Neutrophil (primary cell): ENCODE measurements around the gene PUSL1.
A peak's percentile ranks its signal among the peaks of the same experiment; 100 is the strongest.

ENCODE experiments used
- H3K27ac ChIP-seq: fragments of 200-600 bp; sonication (generic); 2 replicates; pipeline ENCODE4 v1.5.1; 2016; ENCODE audit warnings: mild to moderate bottlenecking, moderate library complexity
- H3K27me3 ChIP-seq: fragments of 200-600 bp; sonication (generic); 2 replicates; pipeline ENCODE4 v1.6.0; 2016; ENCODE audit warnings: mild to moderate bottlenecking
- H3K36me3 ChIP-seq: fragments of 200-600 bp; sonication (generic); 2 replicates; pipeline ENCODE4 v1.5.1; 2017
- H3K4me1 ChIP-seq, 2 experiments: fragments of 200-600 bp in 1 of 2; sonication (generic) in 1 of 2; 1 replicate in 1 of 2; 2 replicates in 1 of 2; pipeline versions ENCODE4 v1.5.1 to v1.6.1; 2013 to 2016; ENCODE audit warnings: low read depth in 1 of 2, low read length in 1 of 2, mild to moderate bottlenecking in 1 of 2, moderate library complexity in 1 of 2; ENCODE audit not compliant: control insufficient read depth in 1 of 2, insufficient read depth in 1 of 2
- H3K4me3 ChIP-seq, 2 experiments: fragments of 200-600 bp in 1 of 2; sonication (generic) in 1 of 2; 1 replicate in 1 of 2; 2 replicates in 1 of 2; pipeline ENCODE4 v1.5.1; 2013 to 2016; ENCODE audit warnings: low read depth in 1 of 2, low read length in 1 of 2, mild to moderate bottlenecking in 1 of 2, moderate library complexity in 1 of 2
- H3K9me3 ChIP-seq: fragments of 200-600 bp; sonication (generic); 2 replicates; pipeline ENCODE4 v1.5.1; 2016
- CTCF ChIP-seq: fragments of 200-600 bp; sonication (generic); IDR thresholded peaks from 2 replicates; pipeline ENCODE4 v1.5.1; 2016; ENCODE audit warnings: antibody characterized with exemption

Gene PUSL1

GRCh38 chr1:1347026-1347595 is 38.7 kb downstream of the PUSL1 start:
- TF ChIP-seq CTCF: no peak
- H3K36me3 ChIP-seq: no peaks in the 10 kb centered on the region
- peaks cover 24% of the 10 kb centered on the region for H3K27me3 ChIP-seq
- no peak overlapping the region for H3K4me3 ChIP-seq
- no peaks in the 10 kb centered on the region for H3K9me3 ChIP-seq
- H3K4me1 ChIP-seq: peaks cover 9% of the 10 kb centered on the region in 2 experiments
- H3K27ac ChIP-seq: no peak overlapping the region

GRCh38 chr1:1347663-1348419 is 39.4 kb downstream of the PUSL1 start:
- no peak overlapping the region for H3K27ac ChIP-seq
- H3K4me1 ChIP-seq: peaks cover 9% of the 10 kb centered on the region in 2 experiments

GRCh38 chr1:1348420-1349255 is 40.2 kb downstream of the PUSL1 start:
- H3K4me1 ChIP-seq: peaks cover 9% of the 10 kb centered on the region in 2 experiments
- H3K9me3 ChIP-seq: no peaks in the 10 kb centered on the region
- peak overlapping the region; percentile 62 to 70 for H3K4me3 ChIP-seq
- H3K36me3 ChIP-seq: no peaks in the 10 kb centered on the region
- H3K27me3 ChIP-seq: peaks cover 40% of the 10 kb centered on the region
- H3K27ac ChIP-seq: no peak overlapping the region
- no peak for TF ChIP-seq CTCF

More at GRCh38 chr1:1347663-1348419, 39.4 kb downstream of the PUSL1 start:
- H3K36me3 ChIP-seq: no peaks in the 10 kb centered on the region
- peak overlapping the region in 1 of 2 experiments; percentile 62 for H3K4me3 ChIP-seq
- no peaks in the 10 kb centered on the region for H3K9me3 ChIP-seq
- H3K27me3 ChIP-seq: peaks cover 32% of the 10 kb centered on the region
- TF ChIP-seq CTCF: no peak

GRCh38 chr1:1349256-1350012 is 41.0 kb downstream of the PUSL1 start, which contains the start of gene DVL1:
TSS of gene DVL1 (minus strand) at chr1:1349418. CDS start at chr1:1349065, 353 bp downstream.
- Histone ChIP-seq H3K4me1 (peaks cover 9% of the 10 kb centered on the region in 2 experiments), H3K4me3 (peak within 1 kb of the TSS; percentile 70 to 75), H3K9me3 (no peaks in the 10 kb centered on the region), H3K27ac (peak within 1 kb of the TSS; percentile 64), H3K27me3 (peaks cover 48% of the 10 kb centered on the region), H3K36me3 (no peaks in the 10 kb centered on the region)
- peak; percentile 47 for TF ChIP-seq CTCF
